Esophagus squamous epithelium (tissue), 4 donors: ENCODE results near the gene ILKAP.

Experiments used
- CTCF ChIP-seq, 6 experiments: fragments of 450-650 bp in 4 of 6; fragments of 200-600 bp in 2 of 6; sonication (generic) in 2 of 6; IDR thresholded peaks; one replicate each; pipeline ENCODE4 v1.5.1; 2016 to 2019; ENCODE audit warnings: antibody characterized with exemption in 6 of 6, mild to moderate bottlenecking in 4 of 6, moderate library complexity in 4 of 6
- POLR2A ChIP-seq, 4 donors: fragments of 450-650 bp; IDR thresholded peaks; one replicate each; pipeline ENCODE4 v1.6.1; 2017; ENCODE audit warnings: antibody characterized with exemption in 4 of 4, mild to moderate bottlenecking in 4 of 4, moderate library complexity in 3 of 4

- TF ChIP-seq CTCF (IDR thresholded peaks at IDR 0.05) (no peak), POLR2A (IDR thresholded peaks at IDR 0.05) (no peak)
Measured at GRCh38 chr2:238134393-238134785, 69.1 kb downstream of the ILKAP start.
